PC-3 (cell line): ENCODE results near the gene FGF23. TPM values are rescaled to one million over a fixed set of nuclear protein-coding genes. Genes with fewer than 3 reads are reported as not detected.

ENCODE experiments used
- ATAC-seq: fragments of 200-7000 bp; cut with Tn5 transposase; 2 replicates; pipeline ENCODE4 v1.9.1; 2020; ENCODE audit warnings: mild to moderate bottlenecking, moderate library complexity
- BruUV-seq: library from RNA; stranded (reverse); fragments of 400-500 nt; replicated peaks from 2 replicates; lab custom pipeline; 2021; lab: Mats Ljungman, UMichigan
- CTCF ChIA-PET: fragments of 300-600 bp; sonication (Branson Sonifier 250); formaldehyde crosslinking; loops from one replicate; lab custom pipeline; 2022; ENCODE audit warnings: antibody characterized with exemption; lab: Charles Lee
- POLR2A ChIA-PET: fragments of 300-600 bp; sonication (Branson Sonifier 250); formaldehyde crosslinking; loops from one replicate; lab custom pipeline; 2022; ENCODE audit warnings: antibody characterized with exemption; ENCODE audit not compliant: unreplicated experiment; lab: Charles Lee
- DNase-seq: peaks from one replicate; pipeline ENCODE4 v3.0.0-alpha.2; 2015
- H2AFZ ChIP-seq: fragments of 300-600 bp; sonication (generic); 2 replicates; pipeline ENCODE4 v1.6.0; 2016; ENCODE audit warnings: antibody characterized with exemption, low read length
- H3F3A ChIP-seq: fragments of 300-600 bp; sonication (generic); one replicate; pipeline ENCODE4 v1.6.0; 2017; ENCODE audit warnings: antibody characterized with exemption, low read length, control low read depth, mild to moderate bottlenecking; ENCODE audit not compliant: unreplicated experiment
- H3K27ac ChIP-seq: fragments of 300-600 bp; sonication (generic); 2 replicates; pipeline ENCODE4 v1.5.1; 2016; ENCODE audit warnings: mild to moderate bottlenecking, low read length
- H3K27me3 ChIP-seq: fragments of 300-600 bp; sonication (generic); 2 replicates; pipeline ENCODE4 v1.6.1; 2016; ENCODE audit warnings: low read length, mixed read lengths
- H3K36me3 ChIP-seq: fragments of 300-600 bp; sonication (generic); 2 replicates; pipeline ENCODE4 v1.6.1; 2016; ENCODE audit warnings: low read depth, mixed run types, low read length, mixed read lengths
- H3K4me1 ChIP-seq: fragments of 300-600 bp; sonication (generic); 2 replicates; pipeline ENCODE4 v1.5.1; 2016; ENCODE audit warnings: low read length; ENCODE audit not compliant: insufficient read depth
- H3K4me2 ChIP-seq: fragments of 300-600 bp; sonication (generic); 2 replicates; pipeline ENCODE4 v1.6.0; 2016; ENCODE audit warnings: low read length
- H3K4me3 ChIP-seq: fragments of 300-600 bp; sonication (generic); 2 replicates; pipeline ENCODE4 v1.5.1; 2016; ENCODE audit warnings: mild to moderate bottlenecking, low read length, mixed read lengths
- H3K79me2 ChIP-seq: fragments of 300-600 bp; sonication (generic); 2 replicates; pipeline ENCODE4 v1.6.1; 2017; ENCODE audit warnings: low read length, mixed read lengths
- H3K9ac ChIP-seq: fragments of 300-600 bp; sonication (generic); 2 replicates; pipeline ENCODE4 v1.6.0; 2016; ENCODE audit warnings: mild to moderate bottlenecking, low read length
- H3K9me2 ChIP-seq: fragments of 300-600 bp; sonication (generic); replicated peaks from 2 replicates; pipeline ENCODE4 v1.6.1; 2016; ENCODE audit warnings: mixed run types, low read length, mixed read lengths
- H3K9me3 ChIP-seq: fragments of 300-600 bp; sonication (generic); 2 replicates; pipeline ENCODE4 v1.6.1; 2016; ENCODE audit warnings: low read length, mixed read lengths
- H4K20me1 ChIP-seq: fragments of 300-600 bp; sonication (generic); 2 replicates; pipeline ENCODE4 v1.6.1; 2016; ENCODE audit warnings: low read length, mixed read lengths
- CTCF ChIP-seq: fragments of 300-600 bp; sonication (generic); conservative IDR thresholded peaks from 2 replicates; pipeline ENCODE4 v1.5.1; 2017; ENCODE audit warnings: antibody characterized with exemption, low read depth, mild to moderate bottlenecking, low read length
- EZH2 ChIP-seq: fragments of 300-600 bp; sonication (generic); IDR thresholded peaks from one replicate; pipeline ENCODE4 v1.6.1; 2017; ENCODE audit warnings: antibody characterized with exemption, mild to moderate bottlenecking, low read length; ENCODE audit not compliant: unreplicated experiment
- EZH2phosphoT487 ChIP-seq: fragments of 300-600 bp; sonication (generic); IDR thresholded peaks from 2 replicates; pipeline ENCODE4 v1.6.1; 2018; ENCODE audit warnings: mild to moderate bottlenecking, antibody characterized with exemption, low read length, borderline replicate concordance
- intact Hi-C: fragments of 100-400 bp; cut with micrococcal nuclease; formaldehyde crosslinking; loops from 2 replicates; pipeline ENCODE4 v1.9.0; 2023
- total RNA-seq: library from RNA; depleted of rRNA; stranded (reverse); fragments of >200 nt; gene quantifications from 2 replicates; pipeline ENCODE4 v1.2.3, GENCODE V29; 2014

FGF23 gene
- total RNA-seq, 1 experiment from 2014 or later: not detected

DNA sequence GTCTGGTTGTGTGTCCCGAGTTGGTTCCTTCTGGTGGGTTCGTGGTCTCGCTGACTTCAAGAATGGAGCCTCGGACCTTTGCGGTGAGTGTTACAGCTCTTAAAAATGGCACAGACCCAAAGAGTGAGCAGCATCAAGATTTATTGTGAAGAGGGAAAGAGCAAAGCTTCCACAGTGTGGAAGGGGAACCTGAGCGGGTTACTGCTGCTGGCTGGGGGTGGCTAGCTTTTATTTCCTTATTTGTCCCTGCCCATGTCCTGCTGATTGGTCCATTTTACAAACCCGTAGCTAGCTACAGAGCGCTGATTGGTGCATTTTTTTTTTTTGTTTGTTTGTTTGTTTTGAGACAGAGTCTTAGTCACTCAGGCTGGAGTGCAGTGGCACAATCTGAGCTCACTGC is 36.8 kb upstream of the FGF23 start:
- no TSS peak for BruUV-seq
- no peak overlapping the region for H2AFZ ChIP-seq
- no peaks in the 10 kb centered on the region for H3K4me1 ChIP-seq
- ChIA-PET POLR2A (no interaction called here), CTCF (no interaction called here)
- no peaks in the 10 kb centered on the region for H3K79me2 ChIP-seq
- no peaks in the 10 kb centered on the region for H3K9me2 ChIP-seq
- H4K20me1 ChIP-seq: no peaks in the 10 kb centered on the region
- no peaks in the 10 kb centered on the region for H3K36me3 ChIP-seq
- H3K9me3 ChIP-seq: no peaks in the 10 kb centered on the region
- ATAC-seq (no peak), DNase-seq (no peak)
- H3K27ac ChIP-seq: no peak overlapping the region
- TF ChIP-seq EZH2 (no peak), CTCF (no peak)
- no peak overlapping the region for H3K9ac ChIP-seq
- intact Hi-C loops: no loop called here
- no peak overlapping the region for H3K4me3 ChIP-seq
- H3K27me3 ChIP-seq: peaks cover 69% of the 10 kb centered on the region
- no peaks in the 10 kb centered on the region for H3F3A ChIP-seq
- no peak overlapping the region for H3K4me2 ChIP-seq

- H3K4me2 ChIP-seq: no peak overlapping the region
- no peaks in the 10 kb centered on the region for H3K9me3 ChIP-seq
- TF ChIP-seq EZH2 (no peak), EZH2phosphoT487 (no peak), CTCF (no peak)
- no TSS peak for BruUV-seq
- intact Hi-C loops: no loop called here
- DNase-seq (no peak), ATAC-seq (no peak)
- H3K9ac ChIP-seq: no peak overlapping the region
- no peaks in the 10 kb centered on the region for H3F3A ChIP-seq
- no peak overlapping the region for H2AFZ ChIP-seq
- peaks cover 77% of the 10 kb centered on the region for H3K27me3 ChIP-seq
- no peaks in the 10 kb centered on the region for H3K36me3 ChIP-seq
- ChIA-PET POLR2A (no interaction called here), CTCF (no interaction called here)
- no peak overlapping the region for H3K27ac ChIP-seq
- no peak overlapping the region for H3K4me3 ChIP-seq
- no peaks in the 10 kb centered on the region for H4K20me1 ChIP-seq
- no peaks in the 10 kb centered on the region for H3K9me2 ChIP-seq
- H3K79me2 ChIP-seq: no peaks in the 10 kb centered on the region
- no peaks in the 10 kb centered on the region for H3K4me1 ChIP-seq
These were observed 33.0 kb upstream of the FGF23 start for GRCh38 chr12:4412465-4412864.

- no peak overlapping the region for H3K27ac ChIP-seq
- H4K20me1 ChIP-seq: no peaks in the 10 kb centered on the region
- H3F3A ChIP-seq: no peaks in the 10 kb centered on the region
- no TSS peak for BruUV-seq
- H3K4me2 ChIP-seq: no peak overlapping the region
- ATAC-seq (no peak), DNase-seq (no peak)
- no peaks in the 10 kb centered on the region for H3K9me2 ChIP-seq
- peaks cover 77% of the 10 kb centered on the region for H3K27me3 ChIP-seq
- TF ChIP-seq EZH2phosphoT487 (no peak), EZH2 (no peak), CTCF (no peak)
- H3K4me1 ChIP-seq: no peaks in the 10 kb centered on the region
- ChIA-PET POLR2A (no interaction called here), CTCF (no interaction called here)
- no peak overlapping the region for H2AFZ ChIP-seq
- H3K9ac ChIP-seq: no peak overlapping the region
- no peaks in the 10 kb centered on the region for H3K36me3 ChIP-seq
- intact Hi-C loops: no loop called here
- H3K79me2 ChIP-seq: no peaks in the 10 kb centered on the region
- H3K4me3 ChIP-seq: no peak overlapping the region
- no peaks in the 10 kb centered on the region for H3K9me3 ChIP-seq
These were observed 32.5 kb upstream of the FGF23 start for GRCh38 chr12:4412056-4412455.
